ENCODE results near the gene IGF1. TPM values are rescaled to one million over a fixed set of nuclear protein-coding genes. Genes with fewer than 3 reads are reported as not detected.

IGF1 gene
- total RNA-seq, 1 experiment from 2014 or later, result not detected

- Mint-ChIP-seq H3K27me3 (ENCODE audit: low read depth) (no peaks in the 10 kb centered on the region; the same call in 1 of the 2 replicates), H3K4me3 (no peak overlapping the region), H3K27ac (no peak overlapping the region), H3K36me3 (no peaks in the 10 kb centered on the region), H3K4me1 (no peaks in the 10 kb centered on the region), H3K9me3 (peaks cover 11% of the 10 kb centered on the region)
- POLR2A ChIA-PET, result no interaction called here
- no peak for TF ChIP-seq MYBL2 (CRISPR knock-in tag; IDR thresholded peaks at IDR 0.05)
- TF ChIP-seq AR (CRISPR knock-in tag; IDR thresholded peaks at IDR 0.05), result no peak
- CTCF ChIA-PET, result no interaction called here
- DNase-seq (ENCODE audit: low spot score) (no peak), ATAC-seq (no peak)
These were observed 39.2 kb downstream of the IGF1 start for GRCh38 chr12:102441077-102441596.

- H3K27ac Mint-ChIP-seq, result no peak overlapping the region
- no peak for ATAC-seq
These were observed 40.6 kb downstream of the IGF1 start for GRCh38 chr12:102439426-102440405.

More at GRCh38 chr12:102439426-102440405, 40.6 kb downstream of the IGF1 start:
- POLR2A ChIA-PET, result no interaction called here
- Mint-ChIP-seq H3K4me1 (no peaks in the 10 kb centered on the region), H3K9me3 (peaks cover 3% of the 10 kb centered on the region), H3K4me3 (no peak overlapping the region), H3K36me3 (no peaks in the 10 kb centered on the region), H3K27me3 (ENCODE audit: low read depth) (no peaks in the 10 kb centered on the region; the same call in 1 of the 2 replicates)
- CTCF ChIA-PET, result no interaction called here
- DNase-seq (ENCODE audit: low spot score), result no peak
- TF ChIP-seq ERG (CRISPR knock-in tag; IDR thresholded peaks at IDR 0.05), result no peak
- TF ChIP-seq FOXJ3 (CRISPR knock-in tag; IDR thresholded peaks at IDR 0.05; ENCODE audit: borderline replicate concordance), result no peak
- TF ChIP-seq EMX1 (CRISPR knock-in tag; IDR thresholded peaks at IDR 0.05), result no peak
- TF ChIP-seq USF1 (CRISPR knock-in tag; IDR thresholded peaks at IDR 0.05), result no peak
- TF ChIP-seq PRDM15 (CRISPR knock-in tag; IDR thresholded peaks at IDR 0.05), result no peak
- TF ChIP-seq ZNF138 (CRISPR knock-in tag; conservative IDR thresholded peaks at IDR 0.05), result no peak
- TF ChIP-seq SMAD3 (CRISPR knock-in tag; IDR thresholded peaks at IDR 0.05; ENCODE audit: borderline replicate concordance), result no peak
- no peak for TF ChIP-seq ZNF423 (CRISPR knock-in tag; IDR thresholded peaks at IDR 0.05)
- TF ChIP-seq ATF3 (CRISPR knock-in tag; conservative IDR thresholded peaks at IDR 0.05), result no peak
- no peak for TF ChIP-seq E2F1 (CRISPR knock-in tag; IDR thresholded peaks at IDR 0.05)
- TF ChIP-seq ZNF232 (CRISPR knock-in tag; IDR thresholded peaks at IDR 0.05), result no peak
- TF ChIP-seq ZNF396 (CRISPR knock-in tag; IDR thresholded peaks at IDR 0.05; ENCODE audit: borderline replicate concordance), result no peak
- TF ChIP-seq HMGXB4 (CRISPR knock-in tag; IDR thresholded peaks at IDR 0.05), result no peak
- TF ChIP-seq SOX15 (CRISPR knock-in tag; IDR thresholded peaks at IDR 0.05), result no peak
- TF ChIP-seq STAT6 (CRISPR knock-in tag; conservative IDR thresholded peaks at IDR 0.05; ENCODE audit: low read depth), result no peak
- no peak for TF ChIP-seq ETV6 (CRISPR knock-in tag; IDR thresholded peaks at IDR 0.05)

All from WTC11 (cell line).